K562 (cell line): Measurements from ENCODE around the gene PIGX. TPM values are rescaled to one million over a fixed set of nuclear protein-coding genes. Genes with fewer than 3 reads are reported as not detected.

Experiments
- ATAC-seq: fragments of 200-7000 bp; cut with Tn5 transposase; 3 replicates; pipeline ENCODE4 v1.9.1; 2020; ENCODE audit warnings: moderate library complexity
- BruUV-seq: library from RNA; stranded (reverse); fragments of 400-500 nt; replicated peaks from 2 replicates; lab custom pipeline; 2021; lab: Mats Ljungman, UMichigan
- CTCF ChIA-PET: fragments of 300-600 bp; formaldehyde crosslinking; extraction: SDS; loops from one replicate; lab custom pipeline; 2021; ENCODE audit warnings: low intra/inter-chr PET ratio; lab: Yijun Ruan, JAX
- POLR2A ChIA-PET: fragments of 300-600, 350-650 bp; sonication (Branson Sonifier 250); formaldehyde crosslinking; extraction: SDS; loops from one replicate; lab custom pipeline; 2021; ENCODE audit warnings: antibody characterized with exemption, inconsistent platforms; lab: Yijun Ruan, JAX
- DNase-seq, 4 experiments: peaks; one replicate each; pipeline versions ENCODE4 v3.0.0 to v3.0.0-alpha.2; 2011 to 2018; ENCODE audit warnings: low spot score in 3 of 4, mixed read lengths in 3 of 4; ENCODE audit errors: extremely low read depth in 1 of 4
- FAIRE-seq: peaks from 2 replicates; lab custom pipeline; 2011; peaks lifted over from hg19 to GRCh38; lab: Jason Lieb, UNC
- H2AFZ ChIP-seq: 2 replicates; pipeline ENCODE4 v1.6.0; 2011; ENCODE audit warnings: low read depth, low read length, control low read depth, inconsistent platforms
- H3K27ac ChIP-seq: fragments of 200-600 bp; 3 replicates; pipeline ENCODE4 v1.8.0; 2011; ENCODE audit warnings: low read depth, mild to moderate bottlenecking, control low read depth, inconsistent platforms, low read length, moderate library complexity, mixed read lengths; ENCODE audit errors: extremely low read depth
- H3K27me3 ChIP-seq, 2 experiments: fragments of 300-600 bp in 1 of 2; 2 replicates in 1 of 2; 3 replicates in 1 of 2; pipeline versions ENCODE4 v1.6.0 to v1.8.0; 2011; ENCODE audit warnings: inconsistent platforms in 2 of 2, low read length in 2 of 2, mild to moderate bottlenecking in 1 of 2, mixed read lengths in 1 of 2, moderate library complexity in 1 of 2; ENCODE audit not compliant: control insufficient read depth in 2 of 2, insufficient read depth in 2 of 2
- H3K36me3 ChIP-seq: fragments of 300-600 bp; 3 replicates; pipeline ENCODE4 v1.8.0; 2011; ENCODE audit warnings: mild to moderate bottlenecking, low read length, inconsistent platforms; ENCODE audit not compliant: control insufficient read depth, insufficient read depth
- H3K4me1 ChIP-seq, 2 experiments: fragments of 200-600 bp in 1 of 2; replicated peaks in 1 of 2; 2 replicates in 1 of 2; 3 replicates in 1 of 2; pipeline versions ENCODE4 v1.5.1 to v1.8.0; 2011; ENCODE audit warnings: inconsistent platforms in 2 of 2, low read length in 2 of 2, mild to moderate bottlenecking in 1 of 2, mixed read lengths in 1 of 2, moderate library complexity in 1 of 2; ENCODE audit not compliant: control insufficient read depth in 2 of 2, insufficient read depth in 2 of 2
- H3K4me2 ChIP-seq: 2 replicates; pipeline ENCODE4 v1.6.1; 2011; ENCODE audit warnings: low read length, control low read depth, inconsistent platforms, mixed read lengths; ENCODE audit not compliant: insufficient read depth
- H3K4me3 ChIP-seq: fragments of 200-600 bp; sonication (generic), shearing (Covaris generic); 2 replicates; pipeline ENCODE4 v1.5.1; 2016; ENCODE audit warnings: control low read depth, inconsistent platforms
- H3K79me2 ChIP-seq: fragments of 200-600 bp; 3 replicates; pipeline ENCODE4 v1.8.0; 2011; ENCODE audit warnings: low read length, inconsistent platforms; ENCODE audit not compliant: control insufficient read depth, insufficient read depth
- H3K9ac ChIP-seq, 2 experiments: 2 replicates each; pipeline versions ENCODE4 v1.6.0 to v1.6.1; 2011; ENCODE audit warnings: low read depth in 2 of 2, low read length in 2 of 2, control low read depth in 1 of 2, inconsistent platforms in 1 of 2, mild to moderate bottlenecking in 1 of 2, mixed read lengths in 1 of 2; ENCODE audit not compliant: insufficient read depth in 1 of 2
- H3K9me1 ChIP-seq: one replicate; pipeline ENCODE4 v1.6.0; 2011; ENCODE audit warnings: inconsistent platforms, mild to moderate bottlenecking, low read length, moderate library complexity; ENCODE audit not compliant: control insufficient read depth, insufficient read depth
- H3K9me3 ChIP-seq: replicated peaks from 2 replicates; pipeline ENCODE4 v1.5.1; 2011; ENCODE audit warnings: low read depth, low read length, inconsistent platforms; ENCODE audit not compliant: control insufficient read depth, insufficient read depth
- H4K20me1 ChIP-seq: replicated peaks from 2 replicates; pipeline ENCODE4 v1.6.1; 2011; ENCODE audit warnings: low read length, inconsistent platforms, mixed read lengths; ENCODE audit not compliant: control insufficient read depth, insufficient read depth
- ARID1B ChIP-seq: fragments of 450-650 bp; IDR thresholded peaks from 2 replicates; pipeline ENCODE4 v1.6.1; 2016; ENCODE audit warnings: antibody characterized with exemption, mild to moderate bottlenecking, inconsistent platforms
- BCOR ChIP-seq: fragments of 450-650 bp; IDR thresholded peaks from 2 replicates; pipeline ENCODE4 v1.6.1; 2016
- CREB1 ChIP-seq, 2 experiments: sonication (generic) in 1 of 2; formaldehyde crosslinking in 1 of 2; IDR thresholded peaks; 2 replicates each; pipeline versions ENCODE4 v1.6.1 to v1.8.0; 2012 to 2022; ENCODE audit warnings: inconsistent platforms in 1 of 2, mild to moderate bottlenecking in 1 of 2, missing genetic modification reagents in 1 of 2, moderate library complexity in 1 of 2
- EGR1 ChIP-seq: fragments of 450-650 bp; conservative IDR thresholded peaks from 2 replicates; pipeline ENCODE4 v1.6.1; 2017; ENCODE audit warnings: mild to moderate bottlenecking
- GMEB1 ChIP-seq: fragments of 250-450 bp; sonication (Bioruptor Pico); IDR thresholded peaks from 2 replicates; pipeline ENCODE4 v1.4.0; 2020; ENCODE audit warnings: mild to moderate bottlenecking
- KDM1A ChIP-seq, 2 experiments: fragments of 450-650 bp; IDR thresholded peaks; 2 replicates each; pipeline ENCODE4 v1.6.1; 2016; ENCODE audit warnings: mild to moderate bottlenecking in 2 of 2
- PCBP1 ChIP-seq: fragments of 200-400 bp; formaldehyde crosslinking; IDR thresholded peaks from 2 replicates; pipeline ENCODE4 v1.6.1; 2018; ENCODE audit warnings: mild to moderate bottlenecking, low read depth, low read length; ENCODE audit not compliant: poor library complexity, severe bottlenecking
- PCBP2 ChIP-seq: fragments of 200-400 bp; formaldehyde crosslinking; IDR thresholded peaks from 2 replicates; pipeline ENCODE4 v1.6.1; 2018; ENCODE audit warnings: low read length, low read depth, mild to moderate bottlenecking, moderate library complexity; ENCODE audit not compliant: poor library complexity, severe bottlenecking
- RBM22 ChIP-seq: fragments of 200-400 bp; formaldehyde crosslinking; IDR thresholded peaks from 2 replicates; pipeline ENCODE4 v1.6.1; 2018; ENCODE audit warnings: low read length, low read depth; ENCODE audit not compliant: poor library complexity, severe bottlenecking
- RBM25 ChIP-seq: fragments of 200-400 bp; formaldehyde crosslinking; IDR thresholded peaks from 2 replicates; pipeline ENCODE4 v1.6.1; 2018; ENCODE audit warnings: low read length, low read depth, moderate library complexity; ENCODE audit not compliant: severe bottlenecking
- SETDB1 ChIP-seq: IDR thresholded peaks from one replicate; pipeline ENCODE4 v1.6.1; 2012; ENCODE audit warnings: low read length, control low read depth, inconsistent platforms
- SREBF1 ChIP-seq: fragments of 150-350 bp; IDR thresholded peaks from 2 replicates; pipeline ENCODE4 v1.6.1; 2014; ENCODE audit warnings: antibody characterized with exemption, low read depth, low read length, borderline replicate concordance
- TAF1 ChIP-seq: IDR thresholded peaks from 2 replicates; pipeline ENCODE4 v1.6.1; 2011; ENCODE audit warnings: mild to moderate bottlenecking, low read length, moderate library complexity; ENCODE audit not compliant: insufficient read depth, control insufficient read depth, severe bottlenecking; ENCODE audit errors: extremely low read depth
- ZC3H8 ChIP-seq: fragments of 450-650 bp; IDR thresholded peaks from 2 replicates; pipeline ENCODE4 v1.6.1; 2017
- ZNF146 ChIP-seq: IDR thresholded peaks from one replicate; pipeline ENCODE4 v1.6.1; 2018; ENCODE audit warnings: missing compliant biosample characterization; ENCODE audit not compliant: unreplicated experiment
- ZNF324 ChIP-seq: fragments of 250-450 bp; sonication (Bioruptor Pico); IDR thresholded peaks from 2 replicates; pipeline ENCODE4 v1.4.0; 2020; ENCODE audit warnings: mild to moderate bottlenecking
- ZNF77 ChIP-seq: fragments of 250-450 bp; sonication (Bioruptor Pico); IDR thresholded peaks from 2 replicates; pipeline ENCODE4 v1.5.0; 2020
- WGBS: fragments of 100-300 bp; shearing (Covaris generic); methylation state at CpG from one replicate; pipeline ENCODE4 v1.1.6; 2016; ENCODE audit warnings: low coverage, mixed read lengths; ENCODE audit not compliant: insufficient coverage; ENCODE audit errors: missing lambda C conversion rate; 5-methylcytosine and 5-hydroxymethylcytosine counted together
- in situ Hi-C: fragments of 300-500 bp; cut with MboI; formaldehyde crosslinking; loops from 4 replicates; pipeline ENCODE4 v1.15.0; 2018; ENCODE audit warnings: inconsistent platforms, mixed read lengths
- intact Hi-C: fragments of 100-400 bp; cut with micrococcal nuclease; formaldehyde crosslinking; loops from 2 replicates; pipeline ENCODE4 v1.14.2; 2022
- polyA plus RNA-seq, 8 experiments: library from polyadenylated mRNA; depleted of rRNA in 4 of 8; stranded (reverse) in 5 of 8; unstranded in 3 of 8; fragments of >200 nt; fragmentation: Nextera tagmentation in 2 of 8; fragmentation: Illumina TruSeq in 1 of 8; extraction: Ambion mirVana in 2 of 8; extraction: Trizol in 1 of 8; gene quantifications; 2 replicates each; pipeline versions ENCODE4 v1.2.1 to v1.2.3, GENCODE V29; 2011 to 2014; ENCODE audit warnings: inconsistent platforms in 1 of 8, missing spikeins in 1 of 8
- total RNA-seq, 7 experiments: library from RNA; depleted of rRNA in 6 of 7; stranded (reverse); fragments of >200 nt in 6 of 7; fragmentation: Illumina TruSeq in 2 of 7; extraction: Trizol in 2 of 7; gene quantifications; 2 replicates each; pipeline versions ENCODE4 v1.2.1 to v1.2.3, GENCODE V29; 2011 to 2021; ENCODE audit warnings: low replicate concordance in 1 of 7

The PIGX gene
- total and polyA plus RNA-seq, 9 of the 15 experiments (the other 6 are each of a cell fraction or from before 2014, with no cell fraction given) = 3.7 to 36.3 (median 26.9) TPM

- BruUV-seq = no TSS peak
- POLR2A ChIA-PET = interaction anchor here (0.6 to 1.3 kb wide), 3 partner anchors 18 to 40 kb away, joined by 3 read pairs; no protein-coding TSS in a partner anchor
Observed at GRCh38 chr3:196673632-196674031, 38.5 kb upstream of the PIGX start.

More at GRCh38 chr3:196673632-196674031, 38.5 kb upstream of the PIGX start:
- H3K9me3 ChIP-seq = no peaks in the 10 kb centered on the region
- H3K9ac ChIP-seq = no peak overlapping the region
- peaks cover 5 to 10% of the 10 kb centered on the region in 2 experiments; a peak in 2 of 5 replicates for H3K4me1 ChIP-seq
- no peaks in the 10 kb centered on the region for H3K36me3 ChIP-seq
- no peak overlapping the region for H3K4me3 ChIP-seq
- H4K20me1 ChIP-seq = no peaks in the 10 kb centered on the region
- in situ Hi-C loops (no loop called here), intact Hi-C loops (no loop called here)
- FAIRE-seq (no peak), DNase-seq (no peak), ATAC-seq (no peak)
- H3K27me3 ChIP-seq = no peaks in the 10 kb centered on the region
- 41% methylated on average over 3 of the region's 3 CpGs for WGBS
- CTCF ChIA-PET = no interaction called here
- no peak overlapping the region for H3K27ac ChIP-seq
- H3K79me2 ChIP-seq = no peaks in the 10 kb centered on the region
- no peak overlapping the region for H3K4me2 ChIP-seq
- TF ChIP-seq RBM22 (no peak), ZNF146 (peak; percentile 97), SREBF1 (no peak), EGR1 (no peak), CREB1 (IDR thresholded peaks at IDR 0.05) (no peak), CREB1 (CRISPR knock-in tag; IDR thresholded peaks at IDR 0.05) (no peak), ZC3H8 (no peak), PCBP1 (no peak), GMEB1 (no peak), ARID1B (no peak), ZNF77 (CRISPR knock-in tag) (no peak), BCOR (0 out of 2 replicates have a peak, but pooled peaks have one; percentile 27), RBM25 (peak; percentile 69), PCBP2 (no peak), SETDB1 (no peak), KDM1A (IDR thresholded peaks at IDR 0.05) (0 out of 4 replicates have a peak, but pooled peaks of 1 of the 2 experiments have one; percentile 42), ZNF324 (no peak), TAF1 (no peak)
- no peaks in the 10 kb centered on the region for H3K9me1 ChIP-seq
- no peak overlapping the region for H2AFZ ChIP-seq
